IgD-negative memory B cell (primary cell): ENCODE data around the gene ADIG. TPM values are rescaled to one million over a fixed set of nuclear protein-coding genes. Genes with fewer than 3 reads are reported as not detected.

ENCODE experiments used
- H3K27ac Mint-ChIP-seq, 3 donors: one replicate each; pipeline ENCODE4 v1.8.0; 2020 to 2022; ENCODE audit warnings: mild to moderate bottlenecking in 3 of 3, mixed read lengths in 3 of 3, moderate library complexity in 1 of 3
- H3K27me3 Mint-ChIP-seq: one replicate; pipeline ENCODE4 v1.8.0; 2021; ENCODE audit warnings: mixed read lengths
- H3K36me3 Mint-ChIP-seq: one replicate; pipeline ENCODE4 v1.8.0; 2020; ENCODE audit warnings: mild to moderate bottlenecking, mixed read lengths
- H3K4me1 Mint-ChIP-seq, 3 donors: one replicate each; pipeline ENCODE4 v1.8.0; 2020 to 2022; ENCODE audit warnings: mixed read lengths in 3 of 3, mild to moderate bottlenecking in 1 of 3
- H3K4me3 Mint-ChIP-seq, 4 donors: one replicate each; pipeline ENCODE4 v1.8.0; 2020 to 2022; ENCODE audit warnings: mild to moderate bottlenecking in 4 of 4, mixed read lengths in 4 of 4, moderate library complexity in 3 of 4
- H3K9me3 Mint-ChIP-seq, 3 donors: one replicate each; pipeline ENCODE4 v1.8.0; 2020 to 2021; ENCODE audit warnings: mixed read lengths in 3 of 3, mild to moderate bottlenecking in 1 of 3
- polyA plus RNA-seq: library from polyadenylated mRNA; unstranded; fragments of 300-500 nt; fragmentation: Illumina TruSeq; gene quantifications from one replicate; pipeline ENCODE4 v1.2.3, GENCODE V29; 2021

The ADIG gene
- polyA plus RNA-seq, 1 donor from 2014 or later: not detected

- Mint-ChIP-seq H3K27ac (no peak overlapping the region), H3K36me3 (peaks cover 3% of the 10 kb centered on the region), H3K4me3 (peak overlapping the region in 1 of 4 donors; percentile 19), H3K27me3 (no peaks in the 10 kb centered on the region), H3K4me1 (no peaks in the 10 kb centered on the region), H3K9me3 (no peaks in the 10 kb centered on the region)
Measured at GRCh38 chr20:38558596-38559360, 22.2 kb upstream of the ADIG start.

GRCh38 chr20:38559764-38560163 is 21.2 kb upstream of the ADIG start:
- Mint-ChIP-seq H3K27ac (peak overlapping the region in 1 of 3 donors; percentile 44), H3K9me3 (no peaks in the 10 kb centered on the region), H3K4me1 (no peaks in the 10 kb centered on the region), H3K27me3 (no peaks in the 10 kb centered on the region), H3K4me3 (no peak overlapping the region), H3K36me3 (no peaks in the 10 kb centered on the region)

- Mint-ChIP-seq H3K4me1 (no peaks in the 10 kb centered on the region), H3K36me3 (peaks cover 3% of the 10 kb centered on the region), H3K27me3 (no peaks in the 10 kb centered on the region), H3K4me3 (no peak overlapping the region), H3K9me3 (no peaks in the 10 kb centered on the region), H3K27ac (peak overlapping the region in 2 of 3 donors; percentile 15 to 47)
Measured at GRCh38 chr20:38563802-38564431, 17.1 kb upstream of the ADIG start.

GRCh38 chr20:38564680-38565079 is 16.3 kb upstream of the ADIG start:
- H3K9me3 Mint-ChIP-seq: no peaks in the 10 kb centered on the region
- H3K4me1 Mint-ChIP-seq: no peaks in the 10 kb centered on the region
- H3K27ac Mint-ChIP-seq: peak overlapping the region in 1 of 3 donors; percentile 15
- H3K4me3 Mint-ChIP-seq: no peak overlapping the region
- no peaks in the 10 kb centered on the region for H3K27me3 Mint-ChIP-seq
- H3K36me3 Mint-ChIP-seq: peaks cover 3% of the 10 kb centered on the region

GRCh38 chr20:38566036-38566598 is 14.9 kb upstream of the ADIG start:
- Mint-ChIP-seq H3K27ac (no peak overlapping the region), H3K9me3 (no peaks in the 10 kb centered on the region), H3K27me3 (no peaks in the 10 kb centered on the region), H3K4me1 (no peaks in the 10 kb centered on the region), H3K4me3 (no peak overlapping the region), H3K36me3 (peaks cover 3% of the 10 kb centered on the region)

GRCh38 chr20:38569747-38570525 is 11.1 kb upstream of the ADIG start:
- no peaks in the 10 kb centered on the region for H3K9me3 Mint-ChIP-seq
- no peaks in the 10 kb centered on the region for H3K4me1 Mint-ChIP-seq
- peaks cover 9% of the 10 kb centered on the region for H3K36me3 Mint-ChIP-seq
- H3K27me3 Mint-ChIP-seq: no peaks in the 10 kb centered on the region
- H3K4me3 Mint-ChIP-seq: no peak overlapping the region
- H3K27ac Mint-ChIP-seq: no peak overlapping the region

GRCh38 chr20:38573413-38573812 is 7.6 kb upstream of the ADIG start:
- Mint-ChIP-seq H3K27ac (no peak overlapping the region), H3K4me1 (no peaks in the 10 kb centered on the region), H3K36me3 (peaks cover 7% of the 10 kb centered on the region), H3K4me3 (no peak overlapping the region), H3K9me3 (no peaks in the 10 kb centered on the region), H3K27me3 (no peaks in the 10 kb centered on the region)

GRCh38 chr20:38579219-38579910 is 1.6 kb upstream of the ADIG start:
- Mint-ChIP-seq H3K9me3 (no peaks in the 10 kb centered on the region), H3K36me3 (no peaks in the 10 kb centered on the region), H3K27me3 (no peaks in the 10 kb centered on the region), H3K4me1 (peaks cover 0 to 3% (median 0%) of the 10 kb centered on the region in 3 donors), H3K27ac (no peak overlapping the region), H3K4me3 (peak overlapping the region in 1 of 4 donors; percentile 52)

- Mint-ChIP-seq H3K4me1 (peaks cover 0 to 3% (median 0%) of the 10 kb centered on the region in 3 donors), H3K27me3 (no peaks in the 10 kb centered on the region), H3K9me3 (no peaks in the 10 kb centered on the region), H3K36me3 (no peaks in the 10 kb centered on the region), H3K4me3 (no peak overlapping the region), H3K27ac (no peak overlapping the region)
Measured at GRCh38 chr20:38579921-38580320, 1.1 kb upstream of the ADIG start.

- no peak overlapping the region for H3K4me3 Mint-ChIP-seq
- no peaks in the 10 kb centered on the region for H3K36me3 Mint-ChIP-seq
- no peaks in the 10 kb centered on the region for H3K9me3 Mint-ChIP-seq
- no peak overlapping the region for H3K27ac Mint-ChIP-seq
- H3K27me3 Mint-ChIP-seq: peaks cover under 1% of the 10 kb centered on the region
- peaks cover 0 to 3% (median 0%) of the 10 kb centered on the region in 3 donors for H3K4me1 Mint-ChIP-seq
Measured at GRCh38 chr20:38581830-38582358, 897 bp downstream of the ADIG start.

GRCh38 chr20:38583306-38583705 is 2.3 kb downstream of the ADIG start:
- Mint-ChIP-seq H3K27me3 (peaks cover 7% of the 10 kb centered on the region), H3K27ac (no peak overlapping the region), H3K9me3 (no peaks in the 10 kb centered on the region), H3K4me1 (peaks cover 0 to 3% (median 0%) of the 10 kb centered on the region in 3 donors), H3K36me3 (no peaks in the 10 kb centered on the region), H3K4me3 (no peak overlapping the region)

GRCh38 chr20:38584099-38584763 is 3.2 kb downstream of the ADIG start:
- Mint-ChIP-seq H3K4me1 (peaks cover 0 to 3% (median 0%) of the 10 kb centered on the region in 3 donors), H3K27me3 (peaks cover 12% of the 10 kb centered on the region), H3K9me3 (no peaks in the 10 kb centered on the region), H3K27ac (no peak overlapping the region), H3K36me3 (no peaks in the 10 kb centered on the region), H3K4me3 (no peak overlapping the region)

GRCh38 chr20:38585404-38586180 is 4.6 kb downstream of the ADIG start:
- peaks cover 12% of the 10 kb centered on the region for H3K27me3 Mint-ChIP-seq
- H3K4me3 Mint-ChIP-seq: no peak overlapping the region
- H3K4me1 Mint-ChIP-seq: no peaks in the 10 kb centered on the region
- no peaks in the 10 kb centered on the region for H3K36me3 Mint-ChIP-seq
- no peaks in the 10 kb centered on the region for H3K9me3 Mint-ChIP-seq
- no peak overlapping the region for H3K27ac Mint-ChIP-seq
